ENCODE results near the gene BPIFB3. TPM values are rescaled to one million over a fixed set of nuclear protein-coding genes. Genes with fewer than 3 reads are reported as not detected.

Gene BPIFB3
- total RNA-seq, 2 experiments from 2014 or later = not detected

GRCh38 chr20:33063271-33063670 is 9.6 kb downstream of the BPIFB3 start:
- Mint-ChIP-seq H3K27me3 (ENCODE audit: low read depth) (no peaks in the 10 kb centered on the region), H3K4me3 (no peak overlapping the region), H3K4me1 (ENCODE audit: low read depth) (peaks cover 4% of the 10 kb centered on the region), H3K27ac (no peak overlapping the region), H3K36me3 (ENCODE audit: low read depth) (no peaks in the 10 kb centered on the region), H3K9me3 (no peaks in the 10 kb centered on the region)
- intact Hi-C loops (cut with micrococcal nuclease) = no loop called here
- CTCF ChIA-PET = no interaction called here
- DNase-seq = no peak

DNA sequence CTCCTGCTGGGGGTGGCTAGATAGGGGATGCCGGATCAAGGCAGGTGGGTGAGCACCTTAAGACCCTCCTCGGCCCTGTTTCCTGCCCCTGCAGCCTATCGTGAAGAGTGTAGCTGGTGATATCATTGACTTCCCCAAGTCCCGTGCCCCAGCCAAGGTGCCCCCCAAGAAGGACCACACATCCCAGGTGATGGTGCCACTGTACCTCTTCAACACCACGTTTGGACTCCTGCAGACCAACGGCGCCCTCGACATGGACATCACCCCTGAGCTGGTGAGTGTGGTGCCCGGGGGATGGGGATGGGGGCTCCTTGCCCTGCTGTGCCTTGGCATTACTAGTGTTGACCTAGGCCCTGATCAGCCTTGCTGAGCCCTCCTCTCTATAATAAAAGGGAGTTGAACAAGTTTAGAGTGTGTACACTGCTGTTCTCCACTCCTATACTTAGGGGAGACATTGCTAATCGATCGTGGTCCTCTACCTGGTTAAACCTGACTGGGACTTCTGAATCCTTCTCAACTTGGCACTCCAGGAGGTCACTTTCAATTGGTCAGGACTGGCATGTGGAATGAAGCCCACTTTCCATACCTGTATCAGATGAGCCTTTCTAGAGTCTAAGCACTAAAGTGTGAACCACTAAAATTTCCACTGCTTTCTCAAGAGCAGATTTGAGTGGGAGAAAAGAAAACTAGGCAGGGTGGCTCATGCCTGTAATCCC is 11.0 kb downstream of the BPIFB3 start:
- Mint-ChIP-seq H3K27me3 (ENCODE audit: low read depth) (no peaks in the 10 kb centered on the region), H3K27ac (no peak overlapping the region), H3K4me3 (no peak overlapping the region), H3K9me3 (no peaks in the 10 kb centered on the region), H3K4me1 (ENCODE audit: low read depth) (peaks cover 5% of the 10 kb centered on the region), H3K36me3 (ENCODE audit: low read depth) (no peaks in the 10 kb centered on the region)
- DNase-seq = no peak
- CTCF ChIA-PET = interaction anchor here (0.7 kb wide), 1 partner anchor 60 kb away, joined by 3 read pairs; the partner anchor contains the start of gene SUN5
- intact Hi-C loops (cut with micrococcal nuclease) = no loop called here

GRCh38 chr20:33065785-33066184 is 12.1 kb downstream of the BPIFB3 start:
- Mint-ChIP-seq H3K9me3 (no peaks in the 10 kb centered on the region), H3K27me3 (ENCODE audit: low read depth) (no peaks in the 10 kb centered on the region), H3K4me3 (no peak overlapping the region), H3K36me3 (ENCODE audit: low read depth) (no peaks in the 10 kb centered on the region), H3K4me1 (ENCODE audit: low read depth) (peaks cover 5% of the 10 kb centered on the region), H3K27ac (no peak overlapping the region)
- intact Hi-C loops (cut with micrococcal nuclease) = no loop called here
- CTCF ChIA-PET = no interaction called here
- DNase-seq = no peak

- Mint-ChIP-seq H3K4me3 (no peak overlapping the region), H3K9me3 (no peaks in the 10 kb centered on the region), H3K36me3 (ENCODE audit: low read depth) (no peaks in the 10 kb centered on the region), H3K27me3 (ENCODE audit: low read depth) (no peaks in the 10 kb centered on the region), H3K27ac (no peak overlapping the region), H3K4me1 (ENCODE audit: low read depth) (peaks cover 5% of the 10 kb centered on the region)
- CTCF ChIA-PET = no interaction called here
- DNase-seq = no peak
- intact Hi-C loops (cut with micrococcal nuclease) = no loop called here
Measured at GRCh38 chr20:33067806-33068205, 14.1 kb downstream of the BPIFB3 start.

GRCh38 chr20:33068251-33068939 is 14.7 kb downstream of the BPIFB3 start:
- Mint-ChIP-seq H3K27me3 (ENCODE audit: low read depth) (no peaks in the 10 kb centered on the region), H3K36me3 (ENCODE audit: low read depth) (no peaks in the 10 kb centered on the region), H3K4me1 (ENCODE audit: low read depth) (peaks cover 5% of the 10 kb centered on the region), H3K27ac (no peak overlapping the region), H3K9me3 (no peaks in the 10 kb centered on the region), H3K4me3 (no peak overlapping the region)
- no peak for DNase-seq
- CTCF ChIA-PET = no interaction called here
- intact Hi-C loops (cut with micrococcal nuclease) = no loop called here

GRCh38 chr20:33069673-33070072 is 16.0 kb downstream of the BPIFB3 start:
- peaks cover 5% of the 10 kb centered on the region for H3K4me1 Mint-ChIP-seq (ENCODE audit: low read depth)
- DNase-seq = no peak
- H3K9me3 Mint-ChIP-seq = no peaks in the 10 kb centered on the region
- H3K27me3 Mint-ChIP-seq (ENCODE audit: low read depth) = no peaks in the 10 kb centered on the region
- no peak overlapping the region for H3K4me3 Mint-ChIP-seq
- CTCF ChIA-PET = no interaction called here
- no peaks in the 10 kb centered on the region for H3K36me3 Mint-ChIP-seq (ENCODE audit: low read depth)
- intact Hi-C loops (cut with micrococcal nuclease) = no loop called here
- no peak overlapping the region for H3K27ac Mint-ChIP-seq

- Mint-ChIP-seq H3K36me3 (ENCODE audit: low read depth) (no peaks in the 10 kb centered on the region), H3K27ac (no peak overlapping the region), H3K4me3 (no peak overlapping the region), H3K4me1 (ENCODE audit: low read depth) (peaks cover 5% of the 10 kb centered on the region), H3K9me3 (no peaks in the 10 kb centered on the region), H3K27me3 (ENCODE audit: low read depth) (no peaks in the 10 kb centered on the region)
- intact Hi-C loops (cut with micrococcal nuclease) = no loop called here
- CTCF ChIA-PET = no interaction called here
- no peak for DNase-seq
Measured at GRCh38 chr20:33070111-33071053, 16.7 kb downstream of the BPIFB3 start.

DNA sequence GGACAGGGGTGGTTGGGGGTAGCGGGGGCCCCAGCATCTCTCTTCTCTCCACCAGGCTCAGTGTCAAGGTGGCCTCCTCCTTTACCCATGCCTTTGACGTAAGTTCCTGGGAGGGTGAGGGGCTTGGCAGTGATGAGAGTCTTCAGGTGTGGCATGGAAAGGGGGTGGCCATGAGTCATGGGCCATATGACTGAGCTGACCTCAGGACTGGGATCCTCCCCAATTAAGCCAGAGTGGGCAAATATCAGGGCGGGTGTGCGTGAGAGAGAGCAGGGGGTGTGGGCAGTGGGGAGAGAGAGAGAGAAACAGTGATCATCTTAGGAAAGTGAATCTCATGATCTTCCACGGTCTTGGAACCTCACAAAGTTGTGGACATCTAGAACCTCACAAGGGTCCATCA is 17.5 kb downstream of the BPIFB3 start:
- H3K36me3 Mint-ChIP-seq (ENCODE audit: low read depth) = no peaks in the 10 kb centered on the region
- peaks cover 5% of the 10 kb centered on the region for H3K4me1 Mint-ChIP-seq (ENCODE audit: low read depth)
- CTCF ChIA-PET = no interaction called here
- no peaks in the 10 kb centered on the region for H3K27me3 Mint-ChIP-seq (ENCODE audit: low read depth)
- no peak overlapping the region for H3K27ac Mint-ChIP-seq
- no peaks in the 10 kb centered on the region for H3K9me3 Mint-ChIP-seq
- H3K4me3 Mint-ChIP-seq = no peak overlapping the region
- intact Hi-C loops (cut with micrococcal nuclease) = no loop called here
- DNase-seq = no peak

DNA sequence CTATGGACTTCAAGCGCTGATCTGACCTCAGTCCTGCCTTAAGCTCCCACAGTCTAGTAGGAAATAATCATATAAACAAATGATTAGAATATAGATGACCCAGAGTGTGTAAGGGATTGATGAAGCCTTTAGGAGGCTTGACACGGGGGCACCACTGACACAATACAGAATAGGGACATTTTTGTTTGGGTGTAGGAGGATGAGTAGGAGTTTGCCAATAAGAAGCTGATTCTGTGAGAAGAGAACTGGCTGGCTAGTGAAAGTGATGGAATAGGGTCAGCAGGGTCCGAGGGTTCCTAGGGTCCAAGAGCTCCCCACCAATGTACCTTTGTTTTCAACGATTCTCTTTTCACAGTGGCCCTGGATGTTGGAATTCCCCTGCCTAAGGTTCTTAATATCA is 18.7 kb downstream of the BPIFB3 start:
- H3K4me1 Mint-ChIP-seq (ENCODE audit: low read depth) = peaks cover 5% of the 10 kb centered on the region
- DNase-seq = no peak
- CTCF ChIA-PET = no interaction called here
- no peak overlapping the region for H3K4me3 Mint-ChIP-seq
- H3K27ac Mint-ChIP-seq = no peak overlapping the region
- H3K36me3 Mint-ChIP-seq (ENCODE audit: low read depth) = no peaks in the 10 kb centered on the region
- no peaks in the 10 kb centered on the region for H3K9me3 Mint-ChIP-seq
- H3K27me3 Mint-ChIP-seq (ENCODE audit: low read depth) = no peaks in the 10 kb centered on the region
- intact Hi-C loops (cut with micrococcal nuclease) = no loop called here

DNA sequence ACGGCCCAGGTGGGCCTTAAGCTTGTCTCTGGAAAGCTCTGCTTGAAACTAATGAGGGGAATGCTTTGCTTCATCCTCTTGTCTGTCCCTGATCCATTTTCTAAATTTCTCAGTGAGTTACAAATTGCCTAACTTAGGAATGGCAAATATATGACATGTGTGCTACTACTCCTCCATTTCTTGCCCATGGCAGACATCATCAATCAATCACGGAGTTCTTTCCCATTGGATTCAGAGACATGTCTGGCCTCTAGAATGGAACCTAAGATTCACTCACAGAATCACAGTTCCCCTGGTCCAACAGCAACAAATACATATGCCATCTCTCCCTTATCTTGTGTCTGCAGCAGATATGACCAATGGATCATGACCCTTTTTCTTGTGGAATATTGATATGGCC is 19.1 kb downstream of the BPIFB3 start:
- CTCF ChIA-PET = no interaction called here
- intact Hi-C loops (cut with micrococcal nuclease) = no loop called here
- H3K27ac Mint-ChIP-seq = no peak overlapping the region

GRCh38 chr20:33074675-33075074 is 21.0 kb downstream of the BPIFB3 start:
- no peaks in the 10 kb centered on the region for H3K9me3 Mint-ChIP-seq
- no peaks in the 10 kb centered on the region for H3K4me1 Mint-ChIP-seq (ENCODE audit: low read depth)
- no peaks in the 10 kb centered on the region for H3K27me3 Mint-ChIP-seq (ENCODE audit: low read depth)
- no peak for DNase-seq
- intact Hi-C loops (cut with micrococcal nuclease) = loop anchor here (5.0 kb wide), 1 partner anchor 282 kb away; no protein-coding TSS in a partner anchor
- H3K4me3 Mint-ChIP-seq = no peak overlapping the region
- H3K36me3 Mint-ChIP-seq (ENCODE audit: low read depth) = no peaks in the 10 kb centered on the region
- no peak overlapping the region for H3K27ac Mint-ChIP-seq
- CTCF ChIA-PET = no interaction called here

More for the DNA sequence above, 19.1 kb downstream of the BPIFB3 start:
- Mint-ChIP-seq H3K27me3 (ENCODE audit: low read depth) (no peaks in the 10 kb centered on the region), H3K9me3 (no peaks in the 10 kb centered on the region), H3K4me1 (ENCODE audit: low read depth) (peaks cover 5% of the 10 kb centered on the region), H3K4me3 (no peak overlapping the region), H3K36me3 (ENCODE audit: low read depth) (no peaks in the 10 kb centered on the region)
- no peak for DNase-seq

- no peak for DNase-seq
- H3K27ac Mint-ChIP-seq = no peak overlapping the region
- no peaks in the 10 kb centered on the region for H3K27me3 Mint-ChIP-seq (ENCODE audit: low read depth)
- CTCF ChIA-PET = no interaction called here
- no peaks in the 10 kb centered on the region for H3K9me3 Mint-ChIP-seq
- no peaks in the 10 kb centered on the region for H3K4me1 Mint-ChIP-seq (ENCODE audit: low read depth)
- no peak overlapping the region for H3K4me3 Mint-ChIP-seq
- intact Hi-C loops (cut with micrococcal nuclease) = loop anchor here (5.0 kb wide), 1 partner anchor 283 kb away; no protein-coding TSS in a partner anchor
- H3K36me3 Mint-ChIP-seq (ENCODE audit: low read depth) = no peaks in the 10 kb centered on the region
Measured at GRCh38 chr20:33075281-33075680, 21.6 kb downstream of the BPIFB3 start.
